K562 (cell line): Measurements from ENCODE around the gene KCNN3. TPM values are rescaled to one million over a fixed set of nuclear protein-coding genes. Genes with fewer than 3 reads are reported as not detected.

Source experiments
- ATAC-seq: fragments of 200-7000 bp; cut with Tn5 transposase; 3 replicates; pipeline ENCODE4 v1.9.1; 2020; ENCODE audit warnings: moderate library complexity
- BruUV-seq: library from RNA; stranded (reverse); fragments of 400-500 nt; replicated peaks from 2 replicates; lab custom pipeline; 2021; lab: Mats Ljungman, UMichigan
- CTCF ChIA-PET: fragments of 300-600 bp; formaldehyde crosslinking; extraction: SDS; loops from one replicate; lab custom pipeline; 2021; ENCODE audit warnings: low intra/inter-chr PET ratio; lab: Yijun Ruan, JAX
- POLR2A ChIA-PET: fragments of 300-600, 350-650 bp; sonication (Branson Sonifier 250); formaldehyde crosslinking; extraction: SDS; loops from one replicate; lab custom pipeline; 2021; ENCODE audit warnings: antibody characterized with exemption, inconsistent platforms; lab: Yijun Ruan, JAX
- DNase-seq, 4 experiments: peaks; one replicate each; pipeline versions ENCODE4 v3.0.0 to v3.0.0-alpha.2; 2011 to 2018; ENCODE audit warnings: low spot score in 3 of 4, mixed read lengths in 3 of 4; ENCODE audit errors: extremely low read depth in 1 of 4
- FAIRE-seq: peaks from 2 replicates; lab custom pipeline; 2011; peaks lifted over from hg19 to GRCh38; lab: Jason Lieb, UNC
- H2AFZ ChIP-seq: 2 replicates; pipeline ENCODE4 v1.6.0; 2011; ENCODE audit warnings: low read depth, low read length, control low read depth, inconsistent platforms
- H3K27ac ChIP-seq: fragments of 200-600 bp; 3 replicates; pipeline ENCODE4 v1.8.0; 2011; ENCODE audit warnings: low read depth, mild to moderate bottlenecking, control low read depth, inconsistent platforms, low read length, moderate library complexity, mixed read lengths; ENCODE audit errors: extremely low read depth
- H3K27me3 ChIP-seq, 2 experiments: fragments of 300-600 bp in 1 of 2; 2 replicates in 1 of 2; 3 replicates in 1 of 2; pipeline versions ENCODE4 v1.6.0 to v1.8.0; 2011; ENCODE audit warnings: inconsistent platforms in 2 of 2, low read length in 2 of 2, mild to moderate bottlenecking in 1 of 2, mixed read lengths in 1 of 2, moderate library complexity in 1 of 2; ENCODE audit not compliant: control insufficient read depth in 2 of 2, insufficient read depth in 2 of 2
- H3K36me3 ChIP-seq: fragments of 300-600 bp; 3 replicates; pipeline ENCODE4 v1.8.0; 2011; ENCODE audit warnings: mild to moderate bottlenecking, low read length, inconsistent platforms; ENCODE audit not compliant: control insufficient read depth, insufficient read depth
- H3K4me1 ChIP-seq, 2 experiments: fragments of 200-600 bp in 1 of 2; replicated peaks in 1 of 2; 2 replicates in 1 of 2; 3 replicates in 1 of 2; pipeline versions ENCODE4 v1.5.1 to v1.8.0; 2011; ENCODE audit warnings: inconsistent platforms in 2 of 2, low read length in 2 of 2, mild to moderate bottlenecking in 1 of 2, mixed read lengths in 1 of 2, moderate library complexity in 1 of 2; ENCODE audit not compliant: control insufficient read depth in 2 of 2, insufficient read depth in 2 of 2
- H3K4me2 ChIP-seq: 2 replicates; pipeline ENCODE4 v1.6.1; 2011; ENCODE audit warnings: low read length, control low read depth, inconsistent platforms, mixed read lengths; ENCODE audit not compliant: insufficient read depth
- H3K4me3 ChIP-seq: fragments of 200-600 bp; sonication (generic), shearing (Covaris generic); 2 replicates; pipeline ENCODE4 v1.5.1; 2016; ENCODE audit warnings: control low read depth, inconsistent platforms
- H3K79me2 ChIP-seq: fragments of 200-600 bp; 3 replicates; pipeline ENCODE4 v1.8.0; 2011; ENCODE audit warnings: low read length, inconsistent platforms; ENCODE audit not compliant: control insufficient read depth, insufficient read depth
- H3K9ac ChIP-seq, 2 experiments: 2 replicates each; pipeline versions ENCODE4 v1.6.0 to v1.6.1; 2011; ENCODE audit warnings: low read depth in 2 of 2, low read length in 2 of 2, control low read depth in 1 of 2, inconsistent platforms in 1 of 2, mild to moderate bottlenecking in 1 of 2, mixed read lengths in 1 of 2; ENCODE audit not compliant: insufficient read depth in 1 of 2
- H3K9me1 ChIP-seq: one replicate; pipeline ENCODE4 v1.6.0; 2011; ENCODE audit warnings: inconsistent platforms, mild to moderate bottlenecking, low read length, moderate library complexity; ENCODE audit not compliant: control insufficient read depth, insufficient read depth
- H3K9me3 ChIP-seq: replicated peaks from 2 replicates; pipeline ENCODE4 v1.5.1; 2011; ENCODE audit warnings: low read depth, low read length, inconsistent platforms; ENCODE audit not compliant: control insufficient read depth, insufficient read depth
- H4K20me1 ChIP-seq: replicated peaks from 2 replicates; pipeline ENCODE4 v1.6.1; 2011; ENCODE audit warnings: low read length, inconsistent platforms, mixed read lengths; ENCODE audit not compliant: control insufficient read depth, insufficient read depth
- ESRRA ChIP-seq: fragments of 450-650 bp; IDR thresholded peaks from 2 replicates; pipeline ENCODE4 v1.6.1; 2014; ENCODE audit warnings: low read depth, mild to moderate bottlenecking, moderate library complexity, borderline replicate concordance
- NCOA1 ChIP-seq: fragments of 450-650 bp; IDR thresholded peaks from 2 replicates; pipeline ENCODE4 v1.6.1; 2016; ENCODE audit warnings: low read depth
- NKRF ChIP-seq: fragments of 450-650 bp; IDR thresholded peaks from 2 replicates; pipeline ENCODE4 v1.6.1; 2016; ENCODE audit warnings: borderline replicate concordance
- SREBF1 ChIP-seq: fragments of 150-350 bp; IDR thresholded peaks from 2 replicates; pipeline ENCODE4 v1.6.1; 2014; ENCODE audit warnings: antibody characterized with exemption, low read depth, low read length, borderline replicate concordance
- TAF7 ChIP-seq: fragments of 450-650 bp; IDR thresholded peaks from 2 replicates; pipeline ENCODE4 v1.6.1; 2016; ENCODE audit warnings: missing genetic modification characterization, missing compliant biosample characterization
- TOE1 ChIP-seq, 2 experiments: fragments of 450-650 bp in 1 of 2; sonication (generic) in 1 of 2; formaldehyde crosslinking in 1 of 2; IDR thresholded peaks; 2 replicates each; pipeline versions ENCODE4 v1.7.1 to v1.8.0; 2016 to 2022; ENCODE audit warnings: borderline replicate concordance in 2 of 2, mild to moderate bottlenecking in 2 of 2, antibody characterized with exemption in 1 of 2, inconsistent platforms in 1 of 2, low read depth in 1 of 2, missing genetic modification reagents in 1 of 2, moderate library complexity in 1 of 2
- VEZF1 ChIP-seq: fragments of 200-800 bp; sonication (Bioruptor generic); IDR thresholded peaks from 2 replicates; pipeline ENCODE4 v1.6.1; 2017; ENCODE audit warnings: missing genetic modification characterization, missing compliant biosample characterization
- ZKSCAN1 ChIP-seq: fragments of 150-350 bp; IDR thresholded peaks from 2 replicates; pipeline ENCODE4 v1.6.1; 2016; ENCODE audit warnings: low read depth, low read length
- ZNF212 ChIP-seq: fragments of 450-650 bp; formaldehyde crosslinking; IDR thresholded peaks from 2 replicates; pipeline ENCODE4 v1.4.0; 2020; ENCODE audit warnings: mild to moderate bottlenecking
- ZNF280B ChIP-seq: fragments of 250-450 bp; sonication (Bioruptor Pico); IDR thresholded peaks from 2 replicates; pipeline ENCODE4 v1.5.1; 2021; ENCODE audit warnings: mild to moderate bottlenecking
- ZNF316 ChIP-seq: fragments of 450-650 bp; IDR thresholded peaks from 2 replicates; pipeline ENCODE4 v1.6.1; 2016
- ZNF583 ChIP-seq: fragments of 250-450 bp; sonication (Bioruptor Pico); IDR thresholded peaks from 2 replicates; pipeline ENCODE4 v1.4.0; 2020
- WGBS: fragments of 100-300 bp; shearing (Covaris generic); methylation state at CpG from one replicate; pipeline ENCODE4 v1.1.6; 2016; ENCODE audit warnings: low coverage, mixed read lengths; ENCODE audit not compliant: insufficient coverage; ENCODE audit errors: missing lambda C conversion rate; 5-methylcytosine and 5-hydroxymethylcytosine counted together
- in situ Hi-C: fragments of 300-500 bp; cut with MboI; formaldehyde crosslinking; loops from 4 replicates; pipeline ENCODE4 v1.15.0; 2018; ENCODE audit warnings: inconsistent platforms, mixed read lengths
- intact Hi-C: fragments of 100-400 bp; cut with micrococcal nuclease; formaldehyde crosslinking; loops from 2 replicates; pipeline ENCODE4 v1.14.2; 2022
- polyA plus RNA-seq, 8 experiments: library from polyadenylated mRNA; depleted of rRNA in 4 of 8; stranded (reverse) in 5 of 8; unstranded in 3 of 8; fragments of >200 nt; fragmentation: Nextera tagmentation in 2 of 8; fragmentation: Illumina TruSeq in 1 of 8; extraction: Ambion mirVana in 2 of 8; extraction: Trizol in 1 of 8; gene quantifications; 2 replicates each; pipeline versions ENCODE4 v1.2.1 to v1.2.3, GENCODE V29; 2011 to 2014; ENCODE audit warnings: inconsistent platforms in 1 of 8, missing spikeins in 1 of 8
- total RNA-seq, 7 experiments: library from RNA; depleted of rRNA in 6 of 7; stranded (reverse); fragments of >200 nt in 6 of 7; fragmentation: Illumina TruSeq in 2 of 7; extraction: Trizol in 2 of 7; gene quantifications; 2 replicates each; pipeline versions ENCODE4 v1.2.1 to v1.2.3, GENCODE V29; 2011 to 2021; ENCODE audit warnings: low replicate concordance in 1 of 7
- TF ChIP-seq, protein P1 (sequence below): fragments of 150-350 bp; conservative IDR thresholded peaks from 2 replicates; pipeline ENCODE4 v1.6.1; 2014; ENCODE audit warnings: low read length

Gene KCNN3
- total and polyA plus RNA-seq, 9 of the 15 experiments (the other 6 are each of a cell fraction or from before 2014, with no cell fraction given) = 0.02 to 0.03 TPM; not detected in 7

- in situ Hi-C loops = no loop called here
- no TSS peak for BruUV-seq
- Histone ChIP-seq H3K4me3 (no peak overlapping the region), H3K9ac (no peak overlapping the region), H3K79me2 (no peaks in the 10 kb centered on the region), H3K36me3 (no peaks in the 10 kb centered on the region), H4K20me1 (0 out of 2 replicates have a peak, but pooled peaks cover 2% of the 10 kb centered on the region), H2AFZ (no peak overlapping the region), H3K9me1 (no peaks in the 10 kb centered on the region), H3K4me2 (no peak overlapping the region), H3K9me3 (no peaks in the 10 kb centered on the region), H3K27me3 (peaks cover 0 to 30% of the 10 kb centered on the region in 2 experiments; a peak in 2 of 5 replicates), H3K27ac (no peak overlapping the region), H3K4me1 (peaks cover under 1 to 8% of the 10 kb centered on the region in 2 experiments; a peak in 4 of 5 replicates)
- ChIA-PET CTCF (interaction anchor here (0.9 to 3.0 kb wide), 6 partner anchors 66 to 399 kb away, joined by 3 to 27 read pairs (median 4); partner anchors contain the start of gene UBE2Q1), POLR2A (interaction anchor here (0.6 to 1.0 kb wide), 4 partner anchors 8 to 182 kb away, joined by 3 to 4 read pairs (median 3); partner anchors contain the start of gene KCNN3)
- 5% methylated on average over 16 of the region's 20 CpGs for WGBS
- peak; percentile 99 for ATAC-seq
- peak; percentile 80 to 85 (median 81) for DNase-seq
- intact Hi-C loops = loop anchor here (1.0 to 5.0 kb wide), 4 partner anchors 106 to 396 kb away; no protein-coding TSS in a partner anchor
- FAIRE-seq = peak; percentile 83
- TF ChIP-seq SREBF1 (no peak), ZNF583 (CRISPR knock-in tag) (no peak), ESRRA (peak; percentile 37; the same call in 1 of the 2 replicates), ZKSCAN1 (0 out of 2 replicates have a peak, but pooled peaks have one; percentile 12), VEZF1 (CRISPR knock-in tag) (peak; percentile 66; the same call in 1 of the 2 replicates), ZNF212 (CRISPR knock-in tag) (no peak), ZNF316 (no peak), TOE1 (IDR thresholded peaks at IDR 0.05; ENCODE audit: borderline replicate concordance) (no peak), TOE1 (CRISPR knock-in tag; IDR thresholded peaks at IDR 0.05; ENCODE audit: borderline replicate concordance, low read depth) (no peak), NCOA1 (no peak), TAF7 (tag) (no peak), NKRF (no peak), ZNF280B (CRISPR knock-in tag) (no peak)
- TF ChIP-seq, protein P1, sequence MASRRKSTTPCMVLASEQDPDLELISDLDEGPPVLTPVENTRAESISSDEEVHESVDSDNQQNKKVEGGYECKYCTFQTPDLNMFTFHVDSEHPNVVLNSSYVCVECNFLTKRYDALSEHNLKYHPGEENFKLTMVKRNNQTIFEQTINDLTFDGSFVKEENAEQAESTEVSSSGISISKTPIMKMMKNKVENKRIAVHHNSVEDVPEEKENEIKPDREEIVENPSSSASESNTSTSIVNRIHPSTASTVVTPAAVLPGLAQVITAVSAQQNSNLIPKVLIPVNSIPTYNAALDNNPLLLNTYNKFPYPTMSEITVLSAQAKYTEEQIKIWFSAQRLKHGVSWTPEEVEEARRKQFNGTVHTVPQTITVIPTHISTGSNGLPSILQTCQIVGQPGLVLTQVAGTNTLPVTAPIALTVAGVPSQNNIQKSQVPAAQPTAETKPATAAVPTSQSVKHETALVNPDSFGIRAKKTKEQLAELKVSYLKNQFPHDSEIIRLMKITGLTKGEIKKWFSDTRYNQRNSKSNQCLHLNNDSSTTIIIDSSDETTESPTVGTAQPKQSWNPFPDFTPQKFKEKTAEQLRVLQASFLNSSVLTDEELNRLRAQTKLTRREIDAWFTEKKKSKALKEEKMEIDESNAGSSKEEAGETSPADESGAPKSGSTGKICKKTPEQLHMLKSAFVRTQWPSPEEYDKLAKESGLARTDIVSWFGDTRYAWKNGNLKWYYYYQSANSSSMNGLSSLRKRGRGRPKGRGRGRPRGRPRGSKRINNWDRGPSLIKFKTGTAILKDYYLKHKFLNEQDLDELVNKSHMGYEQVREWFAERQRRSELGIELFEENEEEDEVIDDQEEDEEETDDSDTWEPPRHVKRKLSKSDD = no peak
Measured at GRCh38 chr1:154878371-154879037, 8.4 kb upstream of the KCNN3 start.
